ENCODE measurements around the gene NOL4L.

- TF ChIP-seq, protein P1, sequence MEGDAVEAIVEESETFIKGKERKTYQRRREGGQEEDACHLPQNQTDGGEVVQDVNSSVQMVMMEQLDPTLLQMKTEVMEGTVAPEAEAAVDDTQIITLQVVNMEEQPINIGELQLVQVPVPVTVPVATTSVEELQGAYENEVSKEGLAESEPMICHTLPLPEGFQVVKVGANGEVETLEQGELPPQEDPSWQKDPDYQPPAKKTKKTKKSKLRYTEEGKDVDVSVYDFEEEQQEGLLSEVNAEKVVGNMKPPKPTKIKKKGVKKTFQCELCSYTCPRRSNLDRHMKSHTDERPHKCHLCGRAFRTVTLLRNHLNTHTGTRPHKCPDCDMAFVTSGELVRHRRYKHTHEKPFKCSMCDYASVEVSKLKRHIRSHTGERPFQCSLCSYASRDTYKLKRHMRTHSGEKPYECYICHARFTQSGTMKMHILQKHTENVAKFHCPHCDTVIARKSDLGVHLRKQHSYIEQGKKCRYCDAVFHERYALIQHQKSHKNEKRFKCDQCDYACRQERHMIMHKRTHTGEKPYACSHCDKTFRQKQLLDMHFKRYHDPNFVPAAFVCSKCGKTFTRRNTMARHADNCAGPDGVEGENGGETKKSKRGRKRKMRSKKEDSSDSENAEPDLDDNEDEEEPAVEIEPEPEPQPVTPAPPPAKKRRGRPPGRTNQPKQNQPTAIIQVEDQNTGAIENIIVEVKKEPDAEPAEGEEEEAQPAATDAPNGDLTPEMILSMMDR (IDR thresholded peaks at IDR 0.05; ENCODE audit: poor library complexity) = no peak
- no peak for TF ChIP-seq EZH2 (IDR thresholded peaks at IDR 0.05; ENCODE audit: borderline replicate concordance)
Measured at GRCh38 chr20:32546918-32547752, 38.0 kb downstream of the NOL4L start.
